HepG2 (cell line): ENCODE measurements around the gene CEP19. TPM values are rescaled to one million over a fixed set of nuclear protein-coding genes. Genes with fewer than 3 reads are reported as not detected.
A peak's percentile ranks its signal among the peaks of the same experiment; 100 is the strongest.

Experiments used
- ATM ChIP-seq: fragments of 450-650 bp; IDR thresholded peaks from 2 replicates; pipeline ENCODE4 v1.7.1; 2017; ENCODE audit warnings: mild to moderate bottlenecking, borderline replicate concordance
- BRCA1 ChIP-seq: sonication (generic); formaldehyde crosslinking; IDR thresholded peaks from 2 replicates; pipeline ENCODE4 v1.4.0; 2020; ENCODE audit warnings: missing genetic modification reagents
- CHCHD3 ChIP-seq: sonication (generic); formaldehyde crosslinking; IDR thresholded peaks from 2 replicates; pipeline ENCODE4 v1.8.0; 2022; ENCODE audit warnings: mild to moderate bottlenecking, missing genetic modification reagents, moderate library complexity
- ETV6 ChIP-seq: sonication (generic); formaldehyde crosslinking; conservative IDR thresholded peaks from 2 replicates; pipeline ENCODE4 v1.4.0; 2020; ENCODE audit warnings: missing genetic modification reagents
- JARID2 ChIP-seq: sonication (generic); formaldehyde crosslinking; IDR thresholded peaks from 2 replicates; pipeline ENCODE4 v1.8.1; 2023; ENCODE audit warnings: missing genetic modification reagents, inconsistent platforms; ENCODE audit not compliant: insufficient replicate concordance
- JUND ChIP-seq: sonication (generic); formaldehyde crosslinking; IDR thresholded peaks from 2 replicates; pipeline ENCODE4 v1.8.0; 2022; ENCODE audit warnings: mild to moderate bottlenecking, missing genetic modification reagents
- KLF16 ChIP-seq, 2 experiments: sonication (generic) in 1 of 2; formaldehyde crosslinking in 1 of 2; IDR thresholded peaks; 2 replicates each; pipeline versions ENCODE4 v1.6.1 to v1.8.0; 2016 to 2023; ENCODE audit warnings: missing genetic modification reagents in 2 of 2, missing compliant biosample characterization in 1 of 2
- KMT2A ChIP-seq: sonication (generic); formaldehyde crosslinking; IDR thresholded peaks from 2 replicates; pipeline ENCODE4 v1.4.0; 2020; ENCODE audit warnings: missing genetic modification reagents
- PAF1 ChIP-seq: IDR thresholded peaks from 2 replicates; pipeline ENCODE4 v1.6.1; 2016; ENCODE audit warnings: missing genetic modification reagents, missing compliant biosample characterization
- SIN3B ChIP-seq: fragments of 150-350 bp; IDR thresholded peaks from 2 replicates; pipeline ENCODE4 v1.6.1; 2014; ENCODE audit warnings: low read length
- SKI ChIP-seq: fragments of 450-650 bp; IDR thresholded peaks from one replicate; pipeline ENCODE4 v1.6.1; 2018; ENCODE audit warnings: mild to moderate bottlenecking; ENCODE audit not compliant: partially characterized antibody
- SP5 ChIP-seq: IDR thresholded peaks from 2 replicates; pipeline ENCODE4 v1.6.1; 2016; ENCODE audit warnings: low read depth, borderline replicate concordance
- UBTF ChIP-seq: sonication (generic); formaldehyde crosslinking; IDR thresholded peaks from 2 replicates; pipeline ENCODE4 v1.4.0; 2020; ENCODE audit warnings: mild to moderate bottlenecking, missing genetic modification reagents
- ZBTB42 ChIP-seq: sonication (generic); formaldehyde crosslinking; IDR thresholded peaks from 2 replicates; pipeline ENCODE4 v1.5.0; 2020; ENCODE audit warnings: mild to moderate bottlenecking, missing genetic modification reagents
- ZEB1 ChIP-seq: IDR thresholded peaks from 2 replicates; pipeline ENCODE4 v1.6.1; 2012; ENCODE audit warnings: mild to moderate bottlenecking, low read depth, inconsistent platforms; ENCODE audit not compliant: insufficient replicate concordance
- ZFP41 ChIP-seq: sonication (generic); formaldehyde crosslinking; IDR thresholded peaks from 2 replicates; pipeline ENCODE4 v1.4.0; 2020; ENCODE audit warnings: mild to moderate bottlenecking, missing genetic modification reagents, borderline replicate concordance
- ZFY ChIP-seq: sonication (generic); formaldehyde crosslinking; IDR thresholded peaks from 2 replicates; pipeline ENCODE4 v1.4.0; 2020; ENCODE audit warnings: missing genetic modification reagents
- ZKSCAN8 ChIP-seq: IDR thresholded peaks from 2 replicates; pipeline ENCODE4 v1.6.1; 2016; ENCODE audit warnings: borderline replicate concordance, missing genetic modification reagents, missing compliant biosample characterization
- ZNF740 ChIP-seq: sonication (generic); formaldehyde crosslinking; IDR thresholded peaks from 2 replicates; pipeline ENCODE4 v1.4.0; 2020; ENCODE audit warnings: missing genetic modification reagents
- ZNF747 ChIP-seq: sonication (generic); formaldehyde crosslinking; IDR thresholded peaks from 2 replicates; pipeline ENCODE4 v1.8.1; 2023; ENCODE audit warnings: missing genetic modification reagents, mild to moderate bottlenecking, borderline replicate concordance
- polyA plus RNA-seq, 8 experiments: library from polyadenylated mRNA; depleted of rRNA in 3 of 8; stranded (reverse) in 7 of 8; unstranded in 1 of 8; fragments of >200 nt; fragmentation: Illumina TruSeq in 4 of 8; extraction: Trizol in 4 of 8; gene quantifications; 2 replicates each; pipeline versions ENCODE4 v1.2.1 to v1.2.3, GENCODE V29; 2011 to 2016; ENCODE audit warnings: low read depth in 4 of 8, missing spikeins in 1 of 8, mixed read lengths in 1 of 8; ENCODE audit not compliant: insufficient read depth in 1 of 8
- total RNA-seq, 5 experiments: library from RNA; depleted of rRNA; stranded (reverse); fragments of >200 nt; fragmentation: Illumina TruSeq; extraction: Trizol; gene quantifications; 2 replicates each; pipeline ENCODE4 v1.2.3, GENCODE V29; 2016; ENCODE audit warnings: low read depth in 1 of 5
- TF ChIP-seq, protein P1 (sequence below): sonication (generic); formaldehyde crosslinking; IDR thresholded peaks from 2 replicates; pipeline ENCODE4 v1.4.0; 2020; ENCODE audit warnings: mild to moderate bottlenecking, missing genetic modification reagents
- TF ChIP-seq, protein P2 (sequence below): sonication (generic); formaldehyde crosslinking; IDR thresholded peaks from 2 replicates; pipeline ENCODE4 v1.9.0; 2022; ENCODE audit warnings: low read depth, missing genetic modification reagents

CEP19 gene
- total and polyA plus RNA-seq, 2 of the 13 experiments (the other 11 are each of a cell fraction or from before 2014, with no cell fraction given) = 0.48 to 1.2 TPM

DNA sequence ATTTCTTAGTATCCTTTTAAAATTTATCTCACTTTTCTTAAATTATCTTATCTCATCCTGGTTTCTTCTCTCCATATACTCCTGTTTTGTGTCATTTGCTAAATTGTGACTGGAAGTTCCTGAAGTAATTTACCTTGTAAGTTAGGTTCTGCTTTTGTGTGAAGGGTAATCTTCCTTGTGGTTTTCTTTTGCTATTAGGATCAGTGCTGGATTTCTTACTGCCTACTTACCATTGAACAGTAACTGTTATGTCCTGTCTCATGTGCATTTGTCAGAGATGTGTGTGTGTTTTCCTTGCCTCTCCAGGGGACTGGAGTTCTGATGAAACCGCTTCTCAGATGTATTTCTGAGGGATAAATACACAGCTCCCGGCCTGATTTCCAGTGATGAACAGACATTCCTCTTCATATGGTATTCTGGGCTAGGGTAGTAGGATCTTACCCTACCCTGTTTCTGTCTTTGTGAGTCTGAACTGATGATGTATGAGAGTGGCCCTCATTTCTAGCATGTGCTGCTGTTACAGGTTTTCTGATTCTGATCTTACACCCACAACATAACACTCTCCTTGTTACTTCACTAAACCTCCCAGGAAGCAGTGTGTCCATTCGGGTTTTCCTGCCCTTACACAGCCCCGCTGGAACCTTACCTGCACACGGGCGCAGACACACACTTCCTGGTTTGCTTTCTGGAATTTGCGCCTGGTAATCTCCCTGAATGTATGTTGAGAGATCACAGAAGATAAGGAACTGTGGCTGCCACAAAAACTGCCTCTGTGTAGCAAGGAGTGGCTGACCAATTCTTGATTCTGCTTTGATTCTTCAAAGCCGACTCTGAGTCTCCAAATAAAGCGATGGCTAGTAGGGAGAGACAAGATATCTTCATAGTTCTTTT lies 42.3 kb upstream of the CEP19 start (continued):
- TF ChIP-seq ZFP41 (CRISPR knock-in tag) = no peak
- TF ChIP-seq ZKSCAN8 (CRISPR knock-in tag) = no peak
- TF ChIP-seq JARID2 (CRISPR knock-in tag) = no peak
- TF ChIP-seq ATM = no peak
- TF ChIP-seq CHCHD3 (CRISPR knock-in tag) = no peak
- TF ChIP-seq BRCA1 (CRISPR knock-in tag) = no peak
- no peak for TF ChIP-seq SKI
- TF ChIP-seq ZFY (CRISPR knock-in tag) = no peak
- no peak for TF ChIP-seq PAF1
- no peak for TF ChIP-seq ZBTB42 (CRISPR knock-in tag)
- no peak for TF ChIP-seq ZNF740 (CRISPR knock-in tag)
- no peak for TF ChIP-seq ZNF747 (CRISPR knock-in tag)
- TF ChIP-seq, protein P1, sequence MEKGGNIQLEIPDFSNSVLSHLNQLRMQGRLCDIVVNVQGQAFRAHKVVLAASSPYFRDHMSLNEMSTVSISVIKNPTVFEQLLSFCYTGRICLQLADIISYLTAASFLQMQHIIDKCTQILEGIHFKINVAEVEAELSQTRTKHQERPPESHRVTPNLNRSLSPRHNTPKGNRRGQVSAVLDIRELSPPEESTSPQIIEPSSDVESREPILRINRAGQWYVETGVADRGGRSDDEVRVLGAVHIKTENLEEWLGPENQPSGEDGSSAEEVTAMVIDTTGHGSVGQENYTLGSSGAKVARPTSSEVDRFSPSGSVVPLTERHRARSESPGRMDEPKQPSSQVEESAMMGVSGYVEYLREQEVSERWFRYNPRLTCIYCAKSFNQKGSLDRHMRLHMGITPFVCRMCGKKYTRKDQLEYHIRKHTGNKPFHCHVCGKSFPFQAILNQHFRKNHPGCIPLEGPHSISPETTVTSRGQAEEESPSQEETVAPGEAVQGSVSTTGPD (CRISPR knock-in tag) = no peak
- TF ChIP-seq ZEB1 = peak; percentile 94
- TF ChIP-seq JUND = no peak
- TF ChIP-seq UBTF (CRISPR knock-in tag) = peak; percentile 44; the same call in 1 of the 2 replicates
- 0 out of 2 replicates have a peak, but pooled peaks have one; percentile 18 for TF ChIP-seq KMT2A
- TF ChIP-seq ETV6 = no peak
- TF ChIP-seq SIN3B = no peak
- TF ChIP-seq, protein P2, sequence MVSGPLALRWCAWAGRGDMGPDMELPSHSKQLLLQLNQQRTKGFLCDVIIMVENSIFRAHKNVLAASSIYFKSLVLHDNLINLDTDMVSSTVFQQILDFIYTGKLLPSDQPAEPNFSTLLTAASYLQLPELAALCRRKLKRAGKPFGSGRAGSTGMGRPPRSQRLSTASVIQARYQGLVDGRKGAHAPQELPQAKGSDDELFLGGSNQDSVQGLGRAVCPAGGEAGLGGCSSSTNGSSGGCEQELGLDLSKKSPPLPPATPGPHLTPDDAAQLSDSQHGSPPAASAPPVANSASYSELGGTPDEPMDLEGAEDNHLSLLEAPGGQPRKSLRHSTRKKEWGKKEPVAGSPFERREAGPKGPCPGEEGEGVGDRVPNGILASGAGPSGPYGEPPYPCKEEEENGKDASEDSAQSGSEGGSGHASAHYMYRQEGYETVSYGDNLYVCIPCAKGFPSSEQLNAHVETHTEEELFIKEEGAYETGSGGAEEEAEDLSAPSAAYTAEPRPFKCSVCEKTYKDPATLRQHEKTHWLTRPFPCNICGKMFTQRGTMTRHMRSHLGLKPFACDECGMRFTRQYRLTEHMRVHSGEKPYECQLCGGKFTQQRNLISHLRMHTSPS (CRISPR knock-in tag) = no peak
- TF ChIP-seq KLF16 (CRISPR knock-in tag; IDR thresholded peaks at IDR 0.05) = 0 out of 4 replicates have a peak, but pooled peaks of 1 of the 2 experiments have one; percentile 13
- TF ChIP-seq SP5 (CRISPR knock-in tag) = no peak
